ENCODE data around the gene ARHGAP24. TPM values are rescaled to one million over a fixed set of nuclear protein-coding genes. Genes with fewer than 3 reads are reported as not detected.

ARHGAP24 gene
- total RNA-seq, 2 experiments from 2014 or later = not detected

DNA sequence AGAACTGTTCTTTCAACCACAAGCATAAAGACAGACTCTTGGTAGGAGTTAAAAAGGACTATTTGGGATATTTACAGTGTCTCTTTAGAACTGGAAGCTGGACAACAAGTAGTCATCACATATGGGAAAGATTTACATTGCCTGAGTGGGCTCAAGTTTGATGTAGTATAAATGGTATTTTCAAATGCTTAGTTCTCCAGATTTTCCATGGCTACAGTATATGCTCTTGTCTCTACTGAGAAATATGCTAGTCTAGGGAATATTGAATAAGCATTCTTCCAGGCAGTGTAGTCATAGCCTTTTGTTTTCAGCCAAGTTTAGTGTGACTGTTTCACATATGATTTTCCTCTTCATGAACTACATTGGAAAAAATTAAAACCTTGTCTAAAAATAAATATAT, 315.6 kb downstream of the ARHGAP24 start:
- no peaks in the 10 kb centered on the region for H3K9me3 Mint-ChIP-seq
- H3K36me3 Mint-ChIP-seq (ENCODE audit: low read depth) = no peaks in the 10 kb centered on the region
- H3K27ac Mint-ChIP-seq = no peak overlapping the region
- DNase-seq = no peak
- H3K4me3 Mint-ChIP-seq = no peak overlapping the region
- H3K27me3 Mint-ChIP-seq = no peaks in the 10 kb centered on the region
- no peaks in the 10 kb centered on the region for H3K4me1 Mint-ChIP-seq
- ChIA-PET CTCF (no interaction called here), POLR2A (no interaction called here)

- POLR2A ChIA-PET = no interaction called here
- Mint-ChIP-seq H3K4me1 (no peaks in the 10 kb centered on the region), H3K36me3 (ENCODE audit: low read depth) (no peaks in the 10 kb centered on the region), H3K27ac (no peak overlapping the region), H3K27me3 (no peaks in the 10 kb centered on the region), H3K9me3 (no peaks in the 10 kb centered on the region), H3K4me3 (no peak overlapping the region)
- CTCF ChIA-PET = interaction anchor here (0.6 kb wide), 1 partner anchor 31 kb away, joined by 3 read pairs; no protein-coding TSS in a partner anchor
- no peak for DNase-seq
These were observed 317.7 kb downstream of the ARHGAP24 start for GRCh38 chr4:85792376-85793232.

DNA sequence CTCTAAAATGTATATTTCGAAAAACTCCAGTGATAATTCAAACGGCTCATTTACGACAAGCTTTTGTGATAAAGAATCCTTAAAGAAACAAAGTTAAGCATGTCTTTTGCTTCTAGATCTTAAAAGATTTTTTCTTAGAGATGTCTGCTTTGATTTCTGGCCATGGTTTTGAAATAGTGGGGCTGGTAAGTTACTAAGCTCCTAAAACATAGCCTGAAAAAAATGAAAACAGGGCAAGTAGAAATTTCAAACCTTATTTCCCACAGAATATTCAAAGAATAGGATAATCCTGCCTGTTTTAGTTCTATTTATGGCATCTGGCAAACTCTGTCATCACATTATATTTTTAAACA, 318.3 kb downstream of the ARHGAP24 start:
- H3K9me3 Mint-ChIP-seq = no peaks in the 10 kb centered on the region
- no peak overlapping the region for H3K4me3 Mint-ChIP-seq
- H3K36me3 Mint-ChIP-seq (ENCODE audit: low read depth) = no peaks in the 10 kb centered on the region
- H3K27ac Mint-ChIP-seq = no peak overlapping the region
- CTCF ChIA-PET = interaction anchor here (0.6 kb wide), 1 partner anchor 31 kb away, joined by 3 read pairs; no protein-coding TSS in a partner anchor
- no peaks in the 10 kb centered on the region for H3K4me1 Mint-ChIP-seq
- no peaks in the 10 kb centered on the region for H3K27me3 Mint-ChIP-seq
- no peak for DNase-seq
- POLR2A ChIA-PET = no interaction called here

- Mint-ChIP-seq H3K4me3 (no peak overlapping the region), H3K36me3 (ENCODE audit: low read depth) (no peaks in the 10 kb centered on the region), H3K27ac (no peak overlapping the region), H3K27me3 (no peaks in the 10 kb centered on the region), H3K9me3 (no peaks in the 10 kb centered on the region), H3K4me1 (no peaks in the 10 kb centered on the region)
- ChIA-PET POLR2A (no interaction called here), CTCF (no interaction called here)
- no peak for DNase-seq
These were observed 323.2 kb downstream of the ARHGAP24 start for GRCh38 chr4:85798012-85798770.

DNA sequence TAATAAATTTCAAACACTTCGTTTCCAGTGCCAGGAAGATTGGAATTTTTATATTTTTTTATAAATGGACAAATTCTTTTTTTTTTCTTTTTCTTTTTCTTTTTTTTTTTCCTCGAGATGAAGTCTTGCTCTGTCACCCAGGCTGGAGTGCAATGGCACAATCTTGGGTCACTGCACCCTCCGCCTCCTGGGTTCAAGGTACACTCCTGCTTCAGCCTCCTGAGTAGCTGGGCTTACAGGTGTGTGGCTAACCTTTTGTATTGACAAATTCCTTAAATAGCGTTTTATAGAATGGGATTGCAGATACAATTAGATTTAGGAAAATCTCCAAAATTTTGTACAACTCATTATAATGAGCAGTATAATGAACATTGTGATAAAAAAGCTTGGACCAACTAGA, 328.9 kb downstream of the ARHGAP24 start:
- Mint-ChIP-seq H3K4me3 (no peak overlapping the region), H3K27ac (no peak overlapping the region), H3K4me1 (no peaks in the 10 kb centered on the region), H3K36me3 (ENCODE audit: low read depth) (no peaks in the 10 kb centered on the region), H3K9me3 (no peaks in the 10 kb centered on the region), H3K27me3 (no peaks in the 10 kb centered on the region)
- DNase-seq = no peak
- POLR2A ChIA-PET = no interaction called here
- CTCF ChIA-PET = no interaction called here

DNA sequence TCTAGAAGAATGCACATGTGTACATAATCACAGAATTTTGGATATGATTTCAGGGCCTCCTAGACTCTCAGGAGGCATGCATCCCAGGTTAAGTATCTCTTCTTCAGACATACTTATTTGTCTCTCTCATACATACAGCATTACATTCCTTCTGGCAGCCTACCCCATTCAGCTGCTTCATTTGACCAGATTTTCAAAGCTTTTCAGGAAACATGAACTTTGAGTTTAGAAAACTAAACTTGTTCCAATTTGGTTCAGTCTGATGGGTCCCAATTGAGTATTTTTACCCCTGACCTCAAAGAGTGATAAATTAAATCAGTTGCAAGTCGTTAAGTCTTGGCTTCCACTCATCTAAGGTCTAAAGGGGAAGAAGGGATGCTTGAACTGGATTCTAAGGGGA, 330.9 kb downstream of the ARHGAP24 start:
- CTCF ChIA-PET = no interaction called here
- no peaks in the 10 kb centered on the region for H3K36me3 Mint-ChIP-seq (ENCODE audit: low read depth)
- POLR2A ChIA-PET = no interaction called here

GRCh38 chr4:85806334-85806733, 331.4 kb downstream of the ARHGAP24 start:
- Mint-ChIP-seq H3K4me3 (no peak overlapping the region), H3K9me3 (no peaks in the 10 kb centered on the region), H3K36me3 (ENCODE audit: low read depth) (no peaks in the 10 kb centered on the region), H3K27me3 (no peaks in the 10 kb centered on the region), H3K27ac (no peak overlapping the region), H3K4me1 (no peaks in the 10 kb centered on the region)
- ChIA-PET POLR2A (no interaction called here), CTCF (no interaction called here)
- no peak for DNase-seq

More for the DNA sequence above, 330.9 kb downstream of the ARHGAP24 start:
- no peaks in the 10 kb centered on the region for H3K9me3 Mint-ChIP-seq
- no peaks in the 10 kb centered on the region for H3K27me3 Mint-ChIP-seq
- H3K4me3 Mint-ChIP-seq = no peak overlapping the region
- no peak for DNase-seq
- H3K4me1 Mint-ChIP-seq = no peaks in the 10 kb centered on the region
- H3K27ac Mint-ChIP-seq = no peak overlapping the region

- no peak overlapping the region for H3K27ac Mint-ChIP-seq
- H3K36me3 Mint-ChIP-seq (ENCODE audit: low read depth) = no peaks in the 10 kb centered on the region
- H3K9me3 Mint-ChIP-seq = no peaks in the 10 kb centered on the region
- ChIA-PET CTCF (no interaction called here), POLR2A (no interaction called here)
- no peaks in the 10 kb centered on the region for H3K4me1 Mint-ChIP-seq
- no peaks in the 10 kb centered on the region for H3K27me3 Mint-ChIP-seq
- H3K4me3 Mint-ChIP-seq = no peak overlapping the region
- no peak for DNase-seq
These were observed 332.4 kb downstream of the ARHGAP24 start for GRCh38 chr4:85807247-85807950.

GRCh38 chr4:85808104-85808503, 333.2 kb downstream of the ARHGAP24 start:
- CTCF ChIA-PET = no interaction called here
- no peaks in the 10 kb centered on the region for H3K27me3 Mint-ChIP-seq
- H3K4me3 Mint-ChIP-seq = no peak overlapping the region
- H3K9me3 Mint-ChIP-seq = no peaks in the 10 kb centered on the region
- no peaks in the 10 kb centered on the region for H3K4me1 Mint-ChIP-seq
- no peak for DNase-seq
- H3K27ac Mint-ChIP-seq = no peak overlapping the region
- no peaks in the 10 kb centered on the region for H3K36me3 Mint-ChIP-seq (ENCODE audit: low read depth)
- POLR2A ChIA-PET = no interaction called here

- Mint-ChIP-seq H3K4me3 (no peak overlapping the region), H3K27ac (no peak overlapping the region), H3K4me1 (no peaks in the 10 kb centered on the region), H3K9me3 (no peaks in the 10 kb centered on the region), H3K27me3 (no peaks in the 10 kb centered on the region), H3K36me3 (ENCODE audit: low read depth) (no peaks in the 10 kb centered on the region)
- POLR2A ChIA-PET = no interaction called here
- no peak for DNase-seq
- CTCF ChIA-PET = no interaction called here
These were observed 333.9 kb downstream of the ARHGAP24 start for GRCh38 chr4:85808864-85809263.

GRCh38 chr4:85812776-85813175, 337.8 kb downstream of the ARHGAP24 start:
- Mint-ChIP-seq H3K4me1 (no peaks in the 10 kb centered on the region), H3K27me3 (no peaks in the 10 kb centered on the region), H3K9me3 (peaks cover 3% of the 10 kb centered on the region), H3K4me3 (no peak overlapping the region), H3K36me3 (ENCODE audit: low read depth) (no peaks in the 10 kb centered on the region), H3K27ac (no peak overlapping the region)
- ChIA-PET POLR2A (no interaction called here), CTCF (no interaction called here)
- no peak for DNase-seq

- DNase-seq = no peak
- peaks cover 3% of the 10 kb centered on the region for H3K9me3 Mint-ChIP-seq
- POLR2A ChIA-PET = no interaction called here
- no peaks in the 10 kb centered on the region for H3K4me1 Mint-ChIP-seq
- no peak overlapping the region for H3K4me3 Mint-ChIP-seq
- no peak overlapping the region for H3K27ac Mint-ChIP-seq
- H3K27me3 Mint-ChIP-seq = no peaks in the 10 kb centered on the region
- CTCF ChIA-PET = no interaction called here
- no peaks in the 10 kb centered on the region for H3K36me3 Mint-ChIP-seq (ENCODE audit: low read depth)
These were observed 341.0 kb downstream of the ARHGAP24 start for GRCh38 chr4:85815796-85816459.

GRCh38 chr4:85818700-85819099, 343.8 kb downstream of the ARHGAP24 start:
- H3K36me3 Mint-ChIP-seq (ENCODE audit: low read depth) = no peaks in the 10 kb centered on the region
- no peaks in the 10 kb centered on the region for H3K4me1 Mint-ChIP-seq
- no peak for DNase-seq
- POLR2A ChIA-PET = no interaction called here
- H3K9me3 Mint-ChIP-seq = peaks cover 3% of the 10 kb centered on the region
- no peak overlapping the region for H3K27ac Mint-ChIP-seq
- CTCF ChIA-PET = no interaction called here
- no peaks in the 10 kb centered on the region for H3K27me3 Mint-ChIP-seq
- H3K4me3 Mint-ChIP-seq = no peak overlapping the region
